Keratinocyte (primary cell): ENCODE results near the gene ZFYVE28.

Experiments used
- CTCF ChIP-seq, 3 experiments: IDR thresholded peaks in 1 of 3; conservative IDR thresholded peaks in 1 of 3; optimal IDR thresholded peaks in 1 of 3; 2 replicates in 2 of 3; 3 replicates in 1 of 3; pipeline versions ENCODE3 to v1.5.1; 2011; ENCODE audit warnings: low read length in 3 of 3, mild to moderate bottlenecking in 3 of 3, moderate library complexity in 2 of 3, control low read depth in 1 of 3, inconsistent platforms in 1 of 3; ENCODE audit not compliant: insufficient read depth in 2 of 3; ENCODE audit errors: extremely low read depth in 1 of 3
- EZH2 ChIP-seq: IDR thresholded peaks from one replicate; pipeline ENCODE4 v1.6.1; 2012; ENCODE audit warnings: inconsistent platforms, mild to moderate bottlenecking, low read length, moderate library complexity

GRCh38 chr4:2364654-2365053 is 53.8 kb downstream of the ZFYVE28 start:
- TF ChIP-seq CTCF (optimal IDR thresholded peaks at IDR 0.05 in 1 of 3, IDR thresholded peaks at IDR 0.05 in 1 of 3, conservative IDR thresholded peaks at IDR 0.05 in 1 of 3; ENCODE audit: extremely low read depth in 1 of 3, insufficient read depth in 2 of 3, low read length in 3 of 3) (no peak), EZH2 (no peak)
